GM21390 (cell line): ENCODE results near the gene CCND3.
"Not testable (repeated sequence)": the region's sequence is repeated elsewhere in the genome, so short reads cannot be mapped to it uniquely, and the experiment has no call there.

Source experiments
- ATAC-seq: cut with Tn5 transposase; IDR thresholded peaks from one replicate; pipeline ENCODE4 v1.9.1; 2021; ENCODE audit not compliant: unreplicated experiment

Gene CCND3

GRCh38 chr6:41954668-41955067, 13.1 kb upstream of the CCND3 start:
- ATAC-seq, result no peak

- no peak for ATAC-seq
Observed at GRCh38 chr6:41947581-41948220, 6.1 kb upstream of the CCND3 start.

- no peak for ATAC-seq
Observed at GRCh38 chr6:41943456-41943855, 1.8 kb upstream of the CCND3 start.

- not testable (repeated sequence) for ATAC-seq
Observed at GRCh38 chr6:41942882-41943281, 1.3 kb upstream of the CCND3 start.

- peak; percentile 4 for ATAC-seq
Observed at GRCh38 chr6:41942067-41942851, 651 bp upstream of the CCND3 start.

GRCh38 chr6:41940759-41941279, 789 bp downstream of the CCND3 start:
- ATAC-seq, result no peak

GRCh38 chr6:41939848-41940758, 1.5 kb downstream of the CCND3 start:
- ATAC-seq, result no peak

GRCh38 chr6:41939176-41939847, 2.3 kb downstream of the CCND3 start:
- ATAC-seq, result no peak

GRCh38 chr6:41938590-41939175, 2.9 kb downstream of the CCND3 start:
- no peak for ATAC-seq

- no peak for ATAC-seq
Observed at GRCh38 chr6:41937861-41938574, 3.6 kb downstream of the CCND3 start.

GRCh38 chr6:41937472-41937860, 4.1 kb downstream of the CCND3 start:
- ATAC-seq, result no peak

- ATAC-seq, result peak; percentile 45
Observed at GRCh38 chr6:41936073-41936837, 5.4 kb downstream of the CCND3 start.

- ATAC-seq, result no peak
Observed at GRCh38 chr6:41935685-41936072, 5.9 kb downstream of the CCND3 start.

GRCh38 chr6:41935193-41935574, 6.4 kb downstream of the CCND3 start:
- ATAC-seq, result no peak

GRCh38 chr6:41934278-41935192, 7.1 kb downstream of the CCND3 start:
- no peak for ATAC-seq

GRCh38 chr6:41932378-41932777, 9.2 kb downstream of the CCND3 start:
- no peak for ATAC-seq

GRCh38 chr6:41931792-41932191, 9.8 kb downstream of the CCND3 start:
- ATAC-seq, result no peak

- ATAC-seq, result no peak
Observed at GRCh38 chr6:41929924-41930323, 11.7 kb downstream of the CCND3 start.
